ENCODE measurements around the gene COL17A1.

COL17A1 gene

DNA sequence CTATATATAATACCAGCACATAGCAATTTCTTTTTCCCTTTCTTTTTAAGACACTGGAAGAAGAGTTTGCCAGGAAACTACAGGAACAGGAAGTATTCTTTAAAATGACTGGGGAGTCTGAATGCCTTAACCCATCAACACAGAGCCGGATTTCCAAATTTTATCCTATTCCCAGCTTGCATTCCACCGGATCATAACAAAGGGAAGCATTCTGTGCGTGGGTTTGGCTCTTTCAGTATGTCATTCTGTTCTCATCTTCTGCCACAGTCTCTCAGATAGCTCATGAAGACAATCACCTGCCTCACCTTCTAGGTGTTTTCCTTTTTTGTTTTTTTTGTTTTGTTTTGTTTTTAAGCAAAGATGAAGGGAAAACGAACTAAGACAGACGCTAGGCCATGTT, 60.2 kb downstream of the COL17A1 start:
- TF ChIP-seq SUZ12 (IDR thresholded peaks at IDR 0.05; ENCODE audit: extremely low read depth, insufficient read depth, insufficient read length) (no peak), ZNF274 (IDR thresholded peaks at IDR 0.05; ENCODE audit: low read depth, low read length) (no peak), YY1 (IDR thresholded peaks at IDR 0.05; ENCODE audit: insufficient read depth, insufficient read length) (no peak)
- H3K36me3 ChIP-seq (ENCODE audit: insufficient read depth, insufficient read length, low read length), result peaks cover 29% of the 10 kb centered on the region
- no peak for DNase-seq (ENCODE audit: low read depth, low spot score)

DNA sequence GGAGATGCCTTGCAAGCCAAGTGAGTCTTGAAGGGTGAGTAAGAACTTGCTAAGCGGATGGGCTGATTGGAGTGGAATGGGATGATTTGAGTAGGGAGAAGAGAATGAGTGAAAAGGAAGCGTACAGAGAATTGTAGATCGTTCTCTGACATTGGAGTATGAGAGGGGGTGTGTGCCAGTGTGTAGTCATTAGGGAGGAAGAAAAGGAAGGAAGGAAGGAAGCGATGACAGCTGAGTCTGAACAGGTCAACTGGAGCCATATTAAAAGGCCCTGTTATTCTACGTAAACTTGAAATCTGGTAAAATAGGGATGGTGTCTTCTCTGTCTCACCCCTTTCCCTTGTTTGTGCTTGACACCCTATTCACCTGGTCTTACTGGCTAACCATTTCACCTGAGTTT, 63.7 kb downstream of the COL17A1 start:
- no peak for DNase-seq (ENCODE audit: low read depth, low spot score)
- H3K9ac ChIP-seq (ENCODE audit: insufficient read length, low read depth), result no peak overlapping the region
- no peak overlapping the region for H3K4me3 ChIP-seq (ENCODE audit: insufficient read length, low read depth)
- peaks cover 43% of the 10 kb centered on the region for H3K36me3 ChIP-seq (ENCODE audit: insufficient read depth, insufficient read length, low read length)
- no peaks in the 10 kb centered on the region for H3K27me3 ChIP-seq (ENCODE audit: insufficient read depth, insufficient read length)
- H3K4me1 ChIP-seq (ENCODE audit: insufficient read depth, insufficient read length), result no peaks in the 10 kb centered on the region
- TF ChIP-seq SUZ12 (IDR thresholded peaks at IDR 0.05; ENCODE audit: extremely low read depth, insufficient read depth, insufficient read length) (no peak), ZNF274 (IDR thresholded peaks at IDR 0.05; ENCODE audit: low read depth, low read length) (no peak), YY1 (IDR thresholded peaks at IDR 0.05; ENCODE audit: insufficient read depth, insufficient read length) (no peak)
- no peaks in the 10 kb centered on the region for H3K9me3 ChIP-seq (ENCODE audit: insufficient read depth, low read length)

More for the DNA sequence above, 60.2 kb downstream of the COL17A1 start:
- no peaks in the 10 kb centered on the region for H3K9me3 ChIP-seq (ENCODE audit: insufficient read depth, low read length)
- no peak overlapping the region for H3K4me3 ChIP-seq (ENCODE audit: insufficient read length, low read depth)
- H3K4me1 ChIP-seq (ENCODE audit: insufficient read depth, insufficient read length), result no peaks in the 10 kb centered on the region
- no peak overlapping the region for H3K9ac ChIP-seq (ENCODE audit: insufficient read length, low read depth)
- no peaks in the 10 kb centered on the region for H3K27me3 ChIP-seq (ENCODE audit: insufficient read depth, insufficient read length)

DNA sequence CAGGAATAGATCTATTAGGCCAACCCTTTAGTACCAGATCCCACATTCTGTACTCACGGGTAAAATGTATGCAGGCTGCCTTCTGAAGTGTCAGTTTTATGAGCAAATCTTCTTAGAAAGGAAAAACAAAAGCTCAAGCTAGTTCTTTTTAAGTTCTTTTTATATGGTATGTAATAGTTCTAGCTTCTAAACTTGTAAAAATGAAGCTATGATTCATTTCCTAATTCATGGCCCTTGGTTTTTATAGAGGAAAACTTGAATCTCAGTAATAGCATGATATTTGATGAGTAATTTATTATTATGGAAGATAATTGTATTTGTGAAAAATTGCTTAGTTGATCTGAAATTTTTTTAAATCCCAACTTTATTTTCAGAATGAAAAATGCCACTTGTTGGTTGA, 64.4 kb downstream of the COL17A1 start:
- H3K27me3 ChIP-seq (ENCODE audit: insufficient read depth, insufficient read length), result no peaks in the 10 kb centered on the region
- no peak for DNase-seq (ENCODE audit: low read depth, low spot score)
- TF ChIP-seq ZNF274 (IDR thresholded peaks at IDR 0.05; ENCODE audit: low read depth, low read length) (no peak), YY1 (IDR thresholded peaks at IDR 0.05; ENCODE audit: insufficient read depth, insufficient read length) (no peak), SUZ12 (IDR thresholded peaks at IDR 0.05; ENCODE audit: extremely low read depth, insufficient read depth, insufficient read length) (no peak)
- no peaks in the 10 kb centered on the region for H3K4me1 ChIP-seq (ENCODE audit: insufficient read depth, insufficient read length)
- no peak overlapping the region for H3K4me3 ChIP-seq (ENCODE audit: insufficient read length, low read depth)
- no peaks in the 10 kb centered on the region for H3K9me3 ChIP-seq (ENCODE audit: insufficient read depth, low read length)
- H3K36me3 ChIP-seq (ENCODE audit: insufficient read depth, insufficient read length, low read length), result peaks cover 43% of the 10 kb centered on the region
- H3K9ac ChIP-seq (ENCODE audit: insufficient read length, low read depth), result no peak overlapping the region

DNA sequence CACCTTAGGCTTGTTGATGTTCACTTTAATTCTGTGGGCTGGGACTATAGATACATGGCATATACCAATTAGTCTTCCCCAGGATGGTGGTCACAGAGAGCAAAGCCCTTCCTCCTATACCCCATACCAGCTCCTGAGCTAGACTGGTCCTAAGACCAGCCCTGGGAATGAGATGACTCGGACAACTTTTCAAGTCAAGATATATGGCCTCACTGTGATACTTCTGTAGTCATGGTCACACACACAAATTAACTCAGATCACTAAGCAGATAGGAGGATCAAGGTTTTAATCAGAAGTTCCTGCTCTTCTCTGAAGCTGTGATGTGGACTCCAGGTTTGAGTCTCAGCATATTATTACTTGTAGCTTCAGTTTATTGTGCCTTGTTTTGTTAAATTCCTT, 65.7 kb downstream of the COL17A1 start:
- DNase-seq (ENCODE audit: low read depth, low spot score), result no peak
- peaks cover 43% of the 10 kb centered on the region for H3K36me3 ChIP-seq (ENCODE audit: insufficient read depth, insufficient read length, low read length)
- H3K4me3 ChIP-seq (ENCODE audit: insufficient read length, low read depth), result no peak overlapping the region
- TF ChIP-seq SUZ12 (IDR thresholded peaks at IDR 0.05; ENCODE audit: extremely low read depth, insufficient read depth, insufficient read length), result no peak
- H3K9ac ChIP-seq (ENCODE audit: insufficient read length, low read depth), result no peak overlapping the region
- no peaks in the 10 kb centered on the region for H3K9me3 ChIP-seq (ENCODE audit: insufficient read depth, low read length)
- no peaks in the 10 kb centered on the region for H3K27me3 ChIP-seq (ENCODE audit: insufficient read depth, insufficient read length)
- H3K4me1 ChIP-seq (ENCODE audit: insufficient read depth, insufficient read length), result no peaks in the 10 kb centered on the region

DNA sequence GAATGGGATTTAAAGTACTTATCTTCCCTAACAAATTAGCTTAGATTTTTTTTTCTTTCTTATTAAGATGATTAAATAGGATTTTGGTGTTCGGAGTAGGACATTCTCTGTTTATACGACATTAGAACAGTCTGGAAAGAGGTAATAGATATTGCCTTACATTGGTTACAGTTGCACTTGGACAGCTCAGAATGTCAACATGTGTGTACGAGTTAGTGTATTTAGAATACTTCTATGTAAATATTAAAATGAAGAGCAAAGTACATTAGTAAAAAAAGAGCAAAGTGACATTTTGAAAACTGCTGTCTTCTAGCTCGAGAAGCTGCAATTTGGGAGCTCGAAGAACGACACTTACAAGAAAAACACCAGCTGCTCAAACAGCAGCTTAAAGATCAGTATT, 67.2 kb downstream of the COL17A1 start:
- H3K36me3 ChIP-seq (ENCODE audit: insufficient read depth, insufficient read length, low read length), result peaks cover 29% of the 10 kb centered on the region
- TF ChIP-seq ZNF274 (IDR thresholded peaks at IDR 0.05; ENCODE audit: low read depth, low read length) (no peak), SUZ12 (IDR thresholded peaks at IDR 0.05; ENCODE audit: extremely low read depth, insufficient read depth, insufficient read length) (no peak), YY1 (IDR thresholded peaks at IDR 0.05; ENCODE audit: insufficient read depth, insufficient read length) (no peak)

DNA sequence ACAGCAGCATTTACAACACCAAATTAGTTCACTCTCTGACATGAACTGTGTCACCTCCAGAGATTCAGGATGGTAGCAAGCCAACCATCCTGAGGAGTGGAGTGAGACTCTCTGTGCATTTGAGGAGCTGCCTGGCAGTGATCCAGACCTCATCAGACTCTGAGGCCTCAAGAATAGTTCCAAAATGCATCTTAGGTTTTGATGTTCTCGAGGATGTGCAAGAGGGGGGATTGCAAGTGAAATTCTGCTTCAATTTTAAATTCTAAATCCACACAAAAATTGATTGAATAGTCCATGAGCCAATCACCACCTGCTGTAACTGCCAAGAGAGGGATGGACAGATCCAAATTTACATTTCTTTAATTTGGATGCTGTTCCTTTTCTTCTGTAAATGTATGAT, 69.0 kb downstream of the COL17A1 start:
- H3K36me3 ChIP-seq (ENCODE audit: insufficient read depth, insufficient read length, low read length), result peaks cover 21% of the 10 kb centered on the region
- H3K4me3 ChIP-seq (ENCODE audit: insufficient read length, low read depth), result no peak overlapping the region
- no peaks in the 10 kb centered on the region for H3K9me3 ChIP-seq (ENCODE audit: insufficient read depth, low read length)

More for the DNA sequence above, 67.2 kb downstream of the COL17A1 start:
- no peak overlapping the region for H3K4me3 ChIP-seq (ENCODE audit: insufficient read length, low read depth)
- no peaks in the 10 kb centered on the region for H3K9me3 ChIP-seq (ENCODE audit: insufficient read depth, low read length)
- no peak overlapping the region for H3K9ac ChIP-seq (ENCODE audit: insufficient read length, low read depth)
- DNase-seq (ENCODE audit: low read depth, low spot score), result no peak
- no peaks in the 10 kb centered on the region for H3K4me1 ChIP-seq (ENCODE audit: insufficient read depth, insufficient read length)
- no peaks in the 10 kb centered on the region for H3K27me3 ChIP-seq (ENCODE audit: insufficient read depth, insufficient read length)

DNA sequence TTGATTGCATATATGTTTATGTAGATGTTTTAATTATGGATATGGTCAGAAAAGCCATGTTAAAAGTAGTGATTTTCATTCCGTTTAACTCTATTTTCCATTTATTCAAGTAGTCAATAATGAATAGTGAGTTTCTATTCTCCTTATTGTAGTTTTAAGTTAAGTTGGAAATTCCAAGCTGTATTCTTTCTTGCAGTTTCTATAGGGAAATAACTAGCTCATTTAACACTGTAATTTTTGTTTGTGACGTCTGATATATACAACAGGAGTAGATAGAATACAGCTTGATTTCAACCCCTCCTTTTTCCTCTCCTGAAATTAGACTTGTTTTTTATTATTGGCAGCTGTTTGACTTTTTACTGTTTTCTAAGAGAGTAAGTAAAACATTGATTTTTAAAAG, 71.5 kb downstream of the COL17A1 start:
- no peak for TF ChIP-seq YY1 (IDR thresholded peaks at IDR 0.05; ENCODE audit: insufficient read depth, insufficient read length)
- no peak for TF ChIP-seq SUZ12 (IDR thresholded peaks at IDR 0.05; ENCODE audit: extremely low read depth, insufficient read depth, insufficient read length)
- no peak for TF ChIP-seq ZNF274 (IDR thresholded peaks at IDR 0.05; ENCODE audit: low read depth, low read length)
- no peak overlapping the region for H3K4me3 ChIP-seq (ENCODE audit: insufficient read length, low read depth)
- DNase-seq (ENCODE audit: low read depth, low spot score), result no peak
- H3K4me1 ChIP-seq (ENCODE audit: insufficient read depth, insufficient read length), result no peaks in the 10 kb centered on the region
- H3K36me3 ChIP-seq (ENCODE audit: insufficient read depth, insufficient read length, low read length), result peaks cover 10% of the 10 kb centered on the region
- H3K9me3 ChIP-seq (ENCODE audit: insufficient read depth, low read length), result no peaks in the 10 kb centered on the region
- H3K9ac ChIP-seq (ENCODE audit: insufficient read length, low read depth), result no peak overlapping the region
- H3K27me3 ChIP-seq (ENCODE audit: insufficient read depth, insufficient read length), result no peaks in the 10 kb centered on the region

More for the DNA sequence above, 69.0 kb downstream of the COL17A1 start:
- H3K9ac ChIP-seq (ENCODE audit: insufficient read length, low read depth), result no peak overlapping the region
- no peak for TF ChIP-seq ZNF274 (IDR thresholded peaks at IDR 0.05; ENCODE audit: low read depth, low read length)
- TF ChIP-seq YY1 (IDR thresholded peaks at IDR 0.05; ENCODE audit: insufficient read depth, insufficient read length), result no peak
- no peak for TF ChIP-seq SUZ12 (IDR thresholded peaks at IDR 0.05; ENCODE audit: extremely low read depth, insufficient read depth, insufficient read length)
- no peak for DNase-seq (ENCODE audit: low read depth, low spot score)
- H3K27me3 ChIP-seq (ENCODE audit: insufficient read depth, insufficient read length), result no peaks in the 10 kb centered on the region
- no peaks in the 10 kb centered on the region for H3K4me1 ChIP-seq (ENCODE audit: insufficient read depth, insufficient read length)

DNA sequence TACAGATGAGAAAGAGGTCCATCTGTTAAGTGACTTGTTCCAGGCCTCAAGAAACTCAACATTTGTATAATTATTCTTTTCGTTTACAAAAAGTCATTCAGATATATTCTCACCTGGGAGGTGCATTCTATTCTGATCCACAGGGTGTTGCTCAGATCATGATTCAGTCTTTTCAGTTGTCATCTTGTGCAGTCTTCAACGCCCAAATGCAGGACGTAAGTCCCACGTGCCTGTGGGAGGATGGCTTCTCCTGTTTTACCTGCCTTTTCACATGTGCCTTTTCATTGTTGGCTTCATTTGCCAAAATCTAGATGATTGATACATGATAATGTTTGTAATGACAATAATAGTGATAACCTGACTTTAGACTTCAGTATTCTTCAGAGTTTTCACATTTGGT, 72.2 kb downstream of the COL17A1 start:
- DNase-seq (ENCODE audit: low read depth, low spot score), result no peak
- no peak overlapping the region for H3K9ac ChIP-seq (ENCODE audit: insufficient read length, low read depth)
- TF ChIP-seq ZNF274 (IDR thresholded peaks at IDR 0.05; ENCODE audit: low read depth, low read length) (no peak), YY1 (IDR thresholded peaks at IDR 0.05; ENCODE audit: insufficient read depth, insufficient read length) (no peak), SUZ12 (IDR thresholded peaks at IDR 0.05; ENCODE audit: extremely low read depth, insufficient read depth, insufficient read length) (no peak)
- no peaks in the 10 kb centered on the region for H3K27me3 ChIP-seq (ENCODE audit: insufficient read depth, insufficient read length)
- no peaks in the 10 kb centered on the region for H3K9me3 ChIP-seq (ENCODE audit: insufficient read depth, low read length)
- H3K36me3 ChIP-seq (ENCODE audit: insufficient read depth, insufficient read length, low read length), result peaks cover 7% of the 10 kb centered on the region
- no peak overlapping the region for H3K4me3 ChIP-seq (ENCODE audit: insufficient read length, low read depth)
- H3K4me1 ChIP-seq (ENCODE audit: insufficient read depth, insufficient read length), result no peaks in the 10 kb centered on the region

Measured in NT2/D1 (cell line).